H9 (cell line): ENCODE measurements around the gene LDLRAD4. TPM values are rescaled to one million over a fixed set of nuclear protein-coding genes. Genes with fewer than 3 reads are reported as not detected.

Source experiments
- DNase-seq: peaks from one replicate; pipeline ENCODE4 v3.0.0-alpha.2; 2017
- H2AFZ ChIP-seq: one replicate; pipeline ENCODE4 v1.6.1; 2013; ENCODE audit warnings: mild to moderate bottlenecking, low read length, control low read depth, moderate library complexity
- H2AK5ac ChIP-seq: 2 replicates; pipeline ENCODE4 v1.6.1; 2013; ENCODE audit warnings: low read length, control low read depth, mixed read lengths; ENCODE audit not compliant: insufficient read length
- H2BK120ac ChIP-seq: one replicate; pipeline ENCODE4 v1.6.1; 2013; ENCODE audit warnings: low read depth, mild to moderate bottlenecking, low read length, control low read depth, inconsistent platforms; ENCODE audit not compliant: poor library complexity, severe bottlenecking
- H2BK12ac ChIP-seq: 2 replicates; pipeline ENCODE4 v1.6.1; 2013; ENCODE audit warnings: low read length, control low read depth, mixed read lengths, low read depth; ENCODE audit not compliant: insufficient read length
- H2BK15ac ChIP-seq: 2 replicates; pipeline ENCODE4 v1.6.1; 2013; ENCODE audit warnings: low read depth, low read length, control low read depth
- H2BK20ac ChIP-seq: one replicate; pipeline ENCODE4 v1.6.1; 2013; ENCODE audit warnings: low read depth, mild to moderate bottlenecking, low read length, control low read depth, inconsistent platforms; ENCODE audit not compliant: poor library complexity, severe bottlenecking
- H2BK5ac ChIP-seq: 2 replicates; pipeline ENCODE4 v1.6.1; 2013; ENCODE audit warnings: low read length, control low read depth, mixed read lengths; ENCODE audit not compliant: insufficient read length
- H3K14ac ChIP-seq: 2 replicates; pipeline ENCODE4 v1.6.1; 2013; ENCODE audit warnings: low read length, control low read depth; ENCODE audit not compliant: insufficient read depth
- H3K18ac ChIP-seq: 2 replicates; pipeline ENCODE4 v1.6.1; 2013; ENCODE audit warnings: low read depth, mild to moderate bottlenecking, mixed read lengths, low read length, control low read depth; ENCODE audit not compliant: insufficient read length
- H3K23ac ChIP-seq: 2 replicates; pipeline ENCODE4 v1.6.1; 2013; ENCODE audit warnings: low read length, control low read depth, mixed read lengths, low read depth; ENCODE audit not compliant: insufficient read length
- H3K23me2 ChIP-seq: 2 replicates; pipeline ENCODE4 v1.6.1; 2013; ENCODE audit warnings: low read depth, mild to moderate bottlenecking, mixed read lengths, low read length, control low read depth; ENCODE audit not compliant: insufficient read length, poor library complexity, severe bottlenecking
- H3K27ac ChIP-seq: 2 replicates; pipeline ENCODE4 v1.5.1; 2013; ENCODE audit warnings: low read length, control low read depth, mixed read lengths, low read depth; ENCODE audit not compliant: insufficient read length
- H3K27me3 ChIP-seq: 2 replicates; pipeline ENCODE4 v1.6.1; 2013; ENCODE audit warnings: low read length, control low read depth, inconsistent platforms; ENCODE audit not compliant: insufficient read depth
- H3K4ac ChIP-seq: 2 replicates; pipeline ENCODE4 v1.6.1; 2013; ENCODE audit warnings: low read depth, mild to moderate bottlenecking, control low read depth, inconsistent platforms, low read length, moderate library complexity
- H3K4me1 ChIP-seq: 2 replicates; pipeline ENCODE4 v1.6.1; 2013; ENCODE audit warnings: low read length, control low read depth, inconsistent platforms; ENCODE audit not compliant: insufficient read depth
- H3K4me2 ChIP-seq: 2 replicates; pipeline ENCODE4 v1.6.1; 2013; ENCODE audit warnings: low read length, control low read depth, mixed read lengths; ENCODE audit not compliant: insufficient read length, insufficient read depth
- H3K56ac ChIP-seq: 2 replicates; pipeline ENCODE4 v1.6.1; 2013; ENCODE audit warnings: low read depth, mild to moderate bottlenecking, mixed read lengths, low read length, control low read depth; ENCODE audit not compliant: insufficient read length
- H3K79me1 ChIP-seq: 2 replicates; pipeline ENCODE4 v1.6.1; 2013; ENCODE audit warnings: low read depth, mild to moderate bottlenecking, moderate library complexity, low read length, control low read depth, inconsistent platforms; ENCODE audit not compliant: insufficient read depth, poor library complexity, severe bottlenecking
- H3K79me2 ChIP-seq: 2 replicates; pipeline ENCODE4 v1.6.1; 2013; ENCODE audit warnings: low read length, control low read depth, inconsistent platforms; ENCODE audit not compliant: insufficient read depth
- H3K9ac ChIP-seq: 2 replicates; pipeline ENCODE4 v1.6.1; 2013; ENCODE audit warnings: low read length, control low read depth, mixed read lengths; ENCODE audit not compliant: insufficient read length; ENCODE audit errors: extremely low read depth
- H3K9me3 ChIP-seq: one replicate; pipeline ENCODE4 v1.6.1; 2013; ENCODE audit warnings: low read depth, low read length, inconsistent platforms; ENCODE audit not compliant: control insufficient read depth
- H3T11ph ChIP-seq: one replicate; pipeline ENCODE4 v1.6.1; 2013; ENCODE audit warnings: mild to moderate bottlenecking, low read length, control low read depth, inconsistent platforms
- H4K20me1 ChIP-seq: one replicate; pipeline ENCODE4 v1.6.1; 2013; ENCODE audit not compliant: control insufficient read depth, insufficient read length, insufficient read depth
- H4K5ac ChIP-seq: 2 replicates; pipeline ENCODE4 v1.6.1; 2013; ENCODE audit warnings: low read depth, mild to moderate bottlenecking, mixed read lengths, low read length, control low read depth; ENCODE audit not compliant: insufficient read length
- H4K8ac ChIP-seq: replicated peaks from 2 replicates; pipeline ENCODE4 v1.6.1; 2013; ENCODE audit warnings: low read length, control low read depth, mixed read lengths, low read depth; ENCODE audit not compliant: insufficient read length
- H4K91ac ChIP-seq: 2 replicates; pipeline ENCODE4 v1.6.1; 2013; ENCODE audit warnings: low read depth, mild to moderate bottlenecking, moderate library complexity, mixed read lengths, low read length, control low read depth; ENCODE audit not compliant: insufficient read length
- H3K27ac Mint-ChIP-seq, 3 experiments: 2 replicates in 2 of 3; 3 replicates in 1 of 3; pipeline ENCODE4 v1.8.0; 2020 to 2021; ENCODE audit warnings: mixed read lengths in 3 of 3, mild to moderate bottlenecking in 1 of 3, moderate library complexity in 1 of 3
- H3K27me3 Mint-ChIP-seq: 2 replicates; pipeline ENCODE4 v1.8.0; 2021; ENCODE audit warnings: low read depth, mild to moderate bottlenecking, moderate library complexity, mixed read lengths
- H3K36me3 Mint-ChIP-seq, 3 experiments: 2 replicates in 2 of 3; 3 replicates in 1 of 3; pipeline ENCODE4 v1.8.0; 2020 to 2021; ENCODE audit warnings: low read depth in 3 of 3, mixed read lengths in 3 of 3; ENCODE audit not compliant: insufficient read depth in 1 of 3
- H3K4me1 Mint-ChIP-seq, 2 experiments: 2 replicates each; pipeline ENCODE4 v1.8.0; 2020; ENCODE audit warnings: mixed read lengths in 2 of 2
- H3K4me3 Mint-ChIP-seq, 2 experiments: 2 replicates in 1 of 2; 3 replicates in 1 of 2; pipeline ENCODE4 v1.8.0; 2020 to 2021; ENCODE audit warnings: mild to moderate bottlenecking in 2 of 2, mixed read lengths in 2 of 2, moderate library complexity in 1 of 2
- H3K9me3 Mint-ChIP-seq, 2 experiments: 2 replicates in 1 of 2; 3 replicates in 1 of 2; pipeline ENCODE4 v1.8.0; 2020; ENCODE audit warnings: mild to moderate bottlenecking in 2 of 2, mixed read lengths in 2 of 2, moderate library complexity in 1 of 2
- CTCF ChIP-seq: fragments of 200-600 bp; sonication (generic); conservative IDR thresholded peaks from 3 replicates; pipeline ENCODE4 v1.8.0; 2021; ENCODE audit warnings: antibody characterized with exemption, mild to moderate bottlenecking
- WGBS: extraction: QIAGEN DNeasy Blood & Tissue Kit; methylation state at CpG from one replicate; pipeline ENCODE4 v1.1.7; 2013; ENCODE audit warnings: missing lambda C conversion rate, low lambda C conversion rate, mixed read lengths; ENCODE audit not compliant: insufficient read length; ENCODE audit errors: extremely low coverage; 5-methylcytosine and 5-hydroxymethylcytosine counted together
- total RNA-seq: library from RNA; stranded (reverse); gene quantifications from 2 replicates; pipeline ENCODE4 v1.2.1, GENCODE V29; 2021

Gene LDLRAD4
- total RNA-seq, 1 experiment from 2014 or later, result 3.9 TPM

- TF ChIP-seq CTCF, result no peak
- Histone ChIP-seq H4K5ac (no peak overlapping the region), H3K4ac (no peak overlapping the region), H3T11ph (no peak overlapping the region), H2BK15ac (no peak overlapping the region), H2BK5ac (no peak overlapping the region), H4K91ac (no peak overlapping the region), H3K79me1 (no peaks in the 10 kb centered on the region), H3K56ac (no peak overlapping the region), H3K23me2 (no peaks in the 10 kb centered on the region), H3K27me3 (no peaks in the 10 kb centered on the region), H3K9ac (no peak overlapping the region), H2AK5ac (no peak overlapping the region), H3K14ac (no peak overlapping the region), H3K27ac (no peak overlapping the region), H3K4me1 (peaks cover 4% of the 10 kb centered on the region; the same call in 1 of the 2 replicates), H4K20me1 (no peaks in the 10 kb centered on the region), H2AFZ (no peak overlapping the region), H2BK20ac (no peak overlapping the region), H2BK12ac (no peak overlapping the region), H3K79me2 (no peaks in the 10 kb centered on the region), H3K18ac (no peak overlapping the region), H3K23ac (no peak overlapping the region), H2BK120ac (no peak overlapping the region), H3K4me2 (no peak overlapping the region), H4K8ac (no peak overlapping the region), H3K9me3 (no peaks in the 10 kb centered on the region)
- peaks cover 0 to 3% of the 10 kb centered on the region in 2 experiments; a peak in 1 of 5 replicates for H3K9me3 Mint-ChIP-seq
- H3K27me3 Mint-ChIP-seq, result peaks cover 6% of the 10 kb centered on the region
- no peak overlapping the region for H3K27ac Mint-ChIP-seq
- no CpG with 5 or more reads among the region's 3 CpGs for WGBS
- H3K36me3 Mint-ChIP-seq, result no peaks in the 10 kb centered on the region
- no peak overlapping the region for H3K4me3 Mint-ChIP-seq
- H3K4me1 Mint-ChIP-seq, result peaks cover 12 to 18% of the 10 kb centered on the region in 2 experiments
- no peak for DNase-seq
Measured at GRCh38 chr18:13361431-13361830, 142.9 kb downstream of the LDLRAD4 start.
